DND-41 (cell line): ENCODE measurements around the gene KANSL1.
A peak's percentile ranks its signal among the peaks of the same experiment; 100 is the strongest.

ENCODE experiments used
- ATAC-seq: fragments of 200-7000 bp; cut with Tn5 transposase; 3 replicates; pipeline ENCODE4 v1.9.1; 2021; ENCODE audit warnings: low read depth; ENCODE audit not compliant: insufficient read depth
- DNase-seq: peaks from one replicate; pipeline ENCODE4 v3.0.0-alpha.2; 2020
- H2AFZ ChIP-seq: 2 replicates; pipeline ENCODE4 v1.6.0; 2012; ENCODE audit warnings: low read depth, low read length
- H3K27ac ChIP-seq: 2 replicates; pipeline ENCODE4 v1.5.1; 2012; ENCODE audit warnings: low read length, inconsistent platforms
- H3K27me3 ChIP-seq: fragments of 200-600 bp; sonication (generic); 2 replicates; pipeline ENCODE4 v1.6.0; 2012; ENCODE audit warnings: low read length, mild to moderate bottlenecking, inconsistent platforms; ENCODE audit not compliant: insufficient read depth, poor library complexity
- H3K36me3 ChIP-seq: 2 replicates; pipeline ENCODE4 v1.5.1; 2012; ENCODE audit warnings: low read length, inconsistent platforms; ENCODE audit not compliant: insufficient read depth
- H3K4me1 ChIP-seq: 2 replicates; pipeline ENCODE4 v1.5.1; 2012; ENCODE audit warnings: mild to moderate bottlenecking, low read length; ENCODE audit not compliant: insufficient read depth
- H3K4me2 ChIP-seq: 2 replicates; pipeline ENCODE4 v1.6.0; 2012; ENCODE audit warnings: mild to moderate bottlenecking, moderate library complexity, low read length, inconsistent platforms; ENCODE audit not compliant: insufficient read depth
- H3K4me3 ChIP-seq, 2 experiments: fragments of 200-600 bp in 1 of 2; shearing (Covaris generic) in 1 of 2; 2 replicates each; pipeline ENCODE4 v1.5.1; 2012 to 2016; ENCODE audit warnings: inconsistent platforms in 2 of 2, low read length in 2 of 2, mild to moderate bottlenecking in 2 of 2, low read depth in 1 of 2, moderate library complexity in 1 of 2
- H3K79me2 ChIP-seq: 2 replicates; pipeline ENCODE4 v1.6.0; 2012; ENCODE audit warnings: low read length, inconsistent platforms; ENCODE audit not compliant: insufficient read depth
- H3K9ac ChIP-seq: 2 replicates; pipeline ENCODE4 v1.6.0; 2012; ENCODE audit warnings: low read depth, mild to moderate bottlenecking, inconsistent platforms, low read length, moderate library complexity
- H3K9me3 ChIP-seq: 2 replicates; pipeline ENCODE4 v1.5.1; 2012; ENCODE audit warnings: low read length, moderate library complexity, mild to moderate bottlenecking, inconsistent platforms; ENCODE audit not compliant: insufficient read depth, severe bottlenecking
- H4K20me1 ChIP-seq: 2 replicates; pipeline ENCODE4 v1.6.0; 2012; ENCODE audit warnings: low read length; ENCODE audit not compliant: insufficient read depth
- EZH2 ChIP-seq: IDR thresholded peaks from 3 replicates; pipeline ENCODE4 v1.6.1; 2012; ENCODE audit warnings: borderline replicate concordance, low read depth, mild to moderate bottlenecking, moderate library complexity, low read length, inconsistent platforms; ENCODE audit not compliant: severe bottlenecking
- TF ChIP-seq, protein P1 (sequence below): IDR thresholded peaks from 2 replicates; pipeline ENCODE4 v1.5.1; 2012; ENCODE audit warnings: borderline replicate concordance, low read length, moderate library complexity, mild to moderate bottlenecking; ENCODE audit not compliant: poor library complexity, severe bottlenecking; ENCODE audit errors: extremely low read depth

KANSL1 gene

DNA sequence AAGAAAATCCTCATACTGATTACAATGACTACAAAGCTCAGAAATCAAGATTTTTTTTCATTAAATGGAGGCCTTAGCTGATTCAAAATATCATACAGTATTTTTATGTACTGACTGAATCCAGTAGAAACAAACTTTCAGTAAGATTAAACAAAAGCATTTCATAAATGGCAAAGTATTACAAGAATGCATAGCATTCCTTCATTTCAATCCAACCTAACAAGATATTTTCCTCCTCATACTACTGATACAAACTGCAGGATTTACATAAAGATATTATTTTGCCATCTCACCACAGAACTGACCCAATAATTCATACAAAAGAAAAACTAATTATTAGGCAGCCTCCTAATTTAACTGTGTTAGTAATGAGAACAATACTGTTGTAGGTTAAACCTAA is 6.2 kb upstream of the KANSL1 start:
- Histone ChIP-seq H3K9ac (no peak overlapping the region), H3K4me2 (no peak overlapping the region), H3K9me3 (no peaks in the 10 kb centered on the region), H3K4me3 (no peak overlapping the region), H2AFZ (no peak overlapping the region), H4K20me1 (peaks cover 3% of the 10 kb centered on the region; the same call in 1 of the 2 replicates), H3K79me2 (peaks cover 91% of the 10 kb centered on the region), H3K36me3 (no peaks in the 10 kb centered on the region), H3K27ac (no peak overlapping the region), H3K4me1 (peaks cover 34% of the 10 kb centered on the region), H3K27me3 (no peaks in the 10 kb centered on the region)
- ATAC-seq (no peak), DNase-seq (no peak)
- TF ChIP-seq, protein P1, sequence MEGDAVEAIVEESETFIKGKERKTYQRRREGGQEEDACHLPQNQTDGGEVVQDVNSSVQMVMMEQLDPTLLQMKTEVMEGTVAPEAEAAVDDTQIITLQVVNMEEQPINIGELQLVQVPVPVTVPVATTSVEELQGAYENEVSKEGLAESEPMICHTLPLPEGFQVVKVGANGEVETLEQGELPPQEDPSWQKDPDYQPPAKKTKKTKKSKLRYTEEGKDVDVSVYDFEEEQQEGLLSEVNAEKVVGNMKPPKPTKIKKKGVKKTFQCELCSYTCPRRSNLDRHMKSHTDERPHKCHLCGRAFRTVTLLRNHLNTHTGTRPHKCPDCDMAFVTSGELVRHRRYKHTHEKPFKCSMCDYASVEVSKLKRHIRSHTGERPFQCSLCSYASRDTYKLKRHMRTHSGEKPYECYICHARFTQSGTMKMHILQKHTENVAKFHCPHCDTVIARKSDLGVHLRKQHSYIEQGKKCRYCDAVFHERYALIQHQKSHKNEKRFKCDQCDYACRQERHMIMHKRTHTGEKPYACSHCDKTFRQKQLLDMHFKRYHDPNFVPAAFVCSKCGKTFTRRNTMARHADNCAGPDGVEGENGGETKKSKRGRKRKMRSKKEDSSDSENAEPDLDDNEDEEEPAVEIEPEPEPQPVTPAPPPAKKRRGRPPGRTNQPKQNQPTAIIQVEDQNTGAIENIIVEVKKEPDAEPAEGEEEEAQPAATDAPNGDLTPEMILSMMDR, result no peak
- TF ChIP-seq EZH2, result no peak

DNA sequence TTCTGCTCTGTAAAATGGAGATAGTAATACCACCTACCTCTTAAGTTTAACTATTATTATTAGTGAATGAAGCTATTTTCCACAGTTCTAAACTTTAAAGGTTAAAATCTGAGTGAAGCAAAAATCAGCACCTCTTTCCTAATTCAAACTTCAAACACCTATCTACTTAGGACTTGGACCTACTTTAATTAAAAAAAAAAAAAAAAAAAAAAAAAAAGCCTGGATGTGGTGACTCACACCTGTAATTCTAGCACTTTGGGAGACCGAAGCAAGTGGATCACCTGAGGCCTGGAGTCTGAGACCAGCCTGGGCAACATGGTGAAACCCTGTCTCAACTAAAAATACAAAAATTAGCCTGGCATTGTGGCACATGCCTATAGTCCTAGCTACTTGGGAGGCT is 5.0 kb upstream of the KANSL1 start:
- Histone ChIP-seq H3K4me2 (no peak overlapping the region), H3K27ac (0 out of 2 replicates have a peak overlapping the region, but pooled peaks have one; percentile 44), H4K20me1 (no peaks in the 10 kb centered on the region), H3K27me3 (no peaks in the 10 kb centered on the region), H3K4me1 (peaks cover 37% of the 10 kb centered on the region), H2AFZ (no peak overlapping the region), H3K36me3 (no peaks in the 10 kb centered on the region), H3K4me3 (no peak overlapping the region), H3K9me3 (no peaks in the 10 kb centered on the region), H3K9ac (no peak overlapping the region), H3K79me2 (peaks cover 85% of the 10 kb centered on the region)
- TF ChIP-seq, protein P1, result no peak
- TF ChIP-seq EZH2, result no peak
- ATAC-seq (no peak), DNase-seq (no peak)

DNA sequence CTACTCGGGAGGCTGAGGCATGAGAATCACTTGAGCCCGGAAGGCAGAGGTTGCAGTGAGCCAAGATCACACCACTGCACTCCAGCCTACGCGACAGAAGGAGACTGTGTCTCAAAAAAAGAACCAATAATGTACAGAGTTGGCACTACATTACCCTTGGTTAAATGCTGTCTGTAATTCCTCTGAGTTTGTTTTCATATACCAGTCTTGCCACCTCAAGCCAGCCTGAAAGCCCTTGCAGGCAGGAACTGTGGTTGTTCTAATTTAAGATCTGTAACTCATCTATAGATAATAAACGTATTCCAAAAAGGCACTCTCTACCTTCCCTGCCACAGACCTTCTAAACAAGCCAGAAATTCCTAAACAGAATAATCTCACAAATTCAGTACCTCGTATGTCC is 4.3 kb upstream of the KANSL1 start:
- Histone ChIP-seq H3K4me1 (peaks cover 37% of the 10 kb centered on the region), H3K36me3 (no peaks in the 10 kb centered on the region), H3K9me3 (no peaks in the 10 kb centered on the region), H3K4me3 (no peak overlapping the region), H3K27me3 (no peaks in the 10 kb centered on the region), H3K79me2 (peaks cover 82% of the 10 kb centered on the region), H3K9ac (no peak overlapping the region), H4K20me1 (no peaks in the 10 kb centered on the region), H2AFZ (no peak overlapping the region), H3K27ac (peak overlapping the region; percentile 44; the same call in 1 of the 2 replicates), H3K4me2 (no peak overlapping the region)
- no peak for ATAC-seq
- no peak for TF ChIP-seq EZH2
- TF ChIP-seq, protein P1, result no peak
- no peak for DNase-seq
